GM23248 (cell line): ENCODE measurements around the gene CAMTA1. TPM values are rescaled to one million over a fixed set of nuclear protein-coding genes. Genes with fewer than 3 reads are reported as not detected.

Experiments used
- DNase-seq: peaks from one replicate; pipeline ENCODE4 v3.0.0-alpha.2; 2015
- H2AFZ ChIP-seq: fragments of 200-600 bp; sonication (generic); 2 replicates; pipeline ENCODE4 v1.6.1; 2016; ENCODE audit warnings: antibody characterized with exemption
- H3F3A ChIP-seq: fragments of 200-600 bp; sonication (generic); 2 replicates; pipeline ENCODE4 v1.6.1; 2016; ENCODE audit warnings: mild to moderate bottlenecking, antibody characterized with exemption, mixed run types; ENCODE audit not compliant: insufficient read depth
- H3K27ac ChIP-seq: fragments of 200-600 bp; sonication (generic); 2 replicates; pipeline ENCODE4 v1.5.1; 2016; ENCODE audit warnings: mild to moderate bottlenecking
- H3K27me3 ChIP-seq: fragments of 200-600 bp; sonication (generic); replicated peaks from 2 replicates; pipeline ENCODE4 v1.6.1; 2016; ENCODE audit warnings: mild to moderate bottlenecking; ENCODE audit not compliant: insufficient read depth
- H3K36me3 ChIP-seq: fragments of 200-600 bp; sonication (generic); 2 replicates; pipeline ENCODE4 v1.6.1; 2016; ENCODE audit warnings: low read depth, mild to moderate bottlenecking
- H3K4me1 ChIP-seq: fragments of 200-600 bp; sonication (generic); 2 replicates; pipeline ENCODE4 v1.6.1; 2016; ENCODE audit warnings: mild to moderate bottlenecking; ENCODE audit not compliant: insufficient read depth
- H3K4me2 ChIP-seq: fragments of 200-600 bp; sonication (generic); one replicate; pipeline ENCODE4 v1.6.1; 2016; ENCODE audit warnings: mild to moderate bottlenecking; ENCODE audit not compliant: unreplicated experiment
- H3K4me3 ChIP-seq: fragments of 200-600 bp; sonication (generic); 2 replicates; pipeline ENCODE4 v1.5.1; 2016; ENCODE audit warnings: mild to moderate bottlenecking
- H3K79me2 ChIP-seq: fragments of 200-600 bp; sonication (generic); 2 replicates; pipeline ENCODE4 v1.6.1; 2016; ENCODE audit warnings: mild to moderate bottlenecking; ENCODE audit not compliant: insufficient read depth
- H3K9ac ChIP-seq: fragments of 200-600 bp; sonication (generic); 2 replicates; pipeline ENCODE4 v1.6.1; 2016; ENCODE audit warnings: mild to moderate bottlenecking
- H3K9me2 ChIP-seq: fragments of 200-600 bp; sonication (generic); 2 replicates; pipeline ENCODE4 v1.6.1; 2016; ENCODE audit warnings: mixed run types, mild to moderate bottlenecking, moderate library complexity; ENCODE audit not compliant: insufficient read depth
- H3K9me3 ChIP-seq: fragments of 200-600 bp; sonication (generic); one replicate; pipeline ENCODE4 v1.6.1; 2017; ENCODE audit warnings: low read depth
- H4K20me1 ChIP-seq: fragments of 200-600 bp; sonication (generic); 2 replicates; pipeline ENCODE4 v1.6.0; 2016; ENCODE audit not compliant: insufficient read depth
- EZH2 ChIP-seq: fragments of 200-600 bp; sonication (generic); IDR thresholded peaks from 2 replicates; pipeline ENCODE4 v1.6.1; 2018; ENCODE audit warnings: antibody characterized with exemption, mild to moderate bottlenecking; ENCODE audit not compliant: insufficient read depth, poor library complexity, severe bottlenecking
- EZH2phosphoT487 ChIP-seq: fragments of 200-600 bp; sonication (generic); IDR thresholded peaks from 2 replicates; pipeline ENCODE4 v1.6.1; 2018; ENCODE audit warnings: antibody characterized with exemption, moderate library complexity, mild to moderate bottlenecking, low read depth; ENCODE audit not compliant: insufficient read depth
- WGBS, 2 experiments: methylation state at CpG; one replicate each; pipeline ENCODE4 v1.1.6; 2015 to 2017; ENCODE audit warnings: low lambda C conversion rate in 2 of 2, low coverage in 1 of 2; ENCODE audit errors: missing lambda C conversion rate in 2 of 2; 5-methylcytosine and 5-hydroxymethylcytosine counted together
- in situ Hi-C: fragments of 300-500 bp; cut with MboI; formaldehyde crosslinking; loops from 2 replicates; pipeline ENCODE4 v1.15.0; 2020
- polyA plus RNA-seq: library from polyadenylated mRNA; unstranded; fragments of >200 nt; fragmentation: Nextera tagmentation; extraction: Ambion mirVana; gene quantifications from 2 replicates; pipeline ENCODE4 v1.2.1, GENCODE V29; 2016
- total RNA-seq: library from RNA; depleted of rRNA; stranded (reverse); fragments of >200 nt; shearing (Covaris generic); gene quantifications from 2 replicates; pipeline ENCODE4 v1.2.3, GENCODE V29; 2014

CAMTA1 gene
- total and polyA plus RNA-seq, 2 experiments from 2014 or later = 50.1 to 165 TPM

DNA sequence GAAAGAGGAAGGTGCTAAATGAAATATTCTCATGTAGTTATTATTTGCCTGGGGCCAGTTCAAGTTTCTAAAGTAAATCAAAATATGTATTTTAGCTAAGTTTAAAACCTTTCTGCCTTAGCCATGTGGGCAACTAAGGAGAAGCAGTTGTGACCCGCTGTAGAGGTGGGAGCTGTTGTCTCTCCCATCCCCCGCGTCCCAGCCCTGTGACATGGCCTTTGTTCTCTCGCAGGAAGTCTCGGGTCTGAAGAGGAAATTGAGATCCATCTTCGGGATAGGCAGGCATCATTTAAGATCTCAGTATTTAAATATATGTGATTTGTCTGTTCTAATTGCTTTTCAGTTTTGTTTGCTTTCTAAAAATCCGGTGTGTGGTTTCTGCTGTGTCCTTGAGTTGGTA, 121.5 kb downstream of the CAMTA1 start:
- no peak for DNase-seq
- Histone ChIP-seq H3K27me3 (no peaks in the 10 kb centered on the region), H3K36me3 (no peaks in the 10 kb centered on the region), H3K9me3 (no peaks in the 10 kb centered on the region), H3K4me3 (no peak overlapping the region), H2AFZ (no peak overlapping the region), H3K27ac (no peak overlapping the region), H4K20me1 (no peaks in the 10 kb centered on the region), H3K9ac (no peak overlapping the region), H3F3A (no peaks in the 10 kb centered on the region), H3K4me2 (no peak overlapping the region), H3K79me2 (no peaks in the 10 kb centered on the region), H3K9me2 (no peaks in the 10 kb centered on the region), H3K4me1 (no peaks in the 10 kb centered on the region)
- WGBS, 2 experiments = 36 to 37% methylated on average over 7 of the region's 7 CpGs
- in situ Hi-C loops = no loop called here
- TF ChIP-seq EZH2phosphoT487 = no peak
- no peak for TF ChIP-seq EZH2

DNA sequence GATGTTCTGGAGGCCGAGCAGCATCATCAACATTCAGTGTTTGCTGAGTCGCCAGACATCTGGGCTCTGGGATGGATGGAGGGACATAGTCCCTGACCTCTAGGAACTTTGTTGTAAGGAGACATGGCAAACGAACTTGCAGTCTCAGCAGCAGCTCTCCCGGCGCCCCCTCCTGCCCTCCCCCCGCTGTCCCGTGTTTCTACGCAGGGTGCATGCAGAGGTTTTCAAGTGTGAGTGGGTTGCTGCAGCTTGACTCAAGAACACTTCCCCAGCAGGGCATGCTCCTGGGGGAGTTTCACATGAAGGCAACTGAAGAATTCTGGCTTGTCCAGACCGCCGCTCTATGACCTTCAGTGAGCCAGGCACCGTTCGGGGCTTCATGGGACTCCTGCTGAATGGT, 121.9 kb downstream of the CAMTA1 start:
- Histone ChIP-seq H3K27ac (no peak overlapping the region), H3K4me2 (no peak overlapping the region), H3K9me3 (no peaks in the 10 kb centered on the region), H3K36me3 (no peaks in the 10 kb centered on the region), H3K9me2 (no peaks in the 10 kb centered on the region), H4K20me1 (no peaks in the 10 kb centered on the region), H3K27me3 (no peaks in the 10 kb centered on the region), H3K4me1 (no peaks in the 10 kb centered on the region), H3K9ac (no peak overlapping the region), H3K4me3 (no peak overlapping the region), H3K79me2 (no peaks in the 10 kb centered on the region), H3F3A (no peaks in the 10 kb centered on the region), H2AFZ (no peak overlapping the region)
- TF ChIP-seq EZH2phosphoT487 (no peak), EZH2 (no peak)
- in situ Hi-C loops = no loop called here
- DNase-seq = no peak
- WGBS, 2 experiments = 70 to 71% methylated on average over 11 to 12 of the region's 12 CpGs

DNA sequence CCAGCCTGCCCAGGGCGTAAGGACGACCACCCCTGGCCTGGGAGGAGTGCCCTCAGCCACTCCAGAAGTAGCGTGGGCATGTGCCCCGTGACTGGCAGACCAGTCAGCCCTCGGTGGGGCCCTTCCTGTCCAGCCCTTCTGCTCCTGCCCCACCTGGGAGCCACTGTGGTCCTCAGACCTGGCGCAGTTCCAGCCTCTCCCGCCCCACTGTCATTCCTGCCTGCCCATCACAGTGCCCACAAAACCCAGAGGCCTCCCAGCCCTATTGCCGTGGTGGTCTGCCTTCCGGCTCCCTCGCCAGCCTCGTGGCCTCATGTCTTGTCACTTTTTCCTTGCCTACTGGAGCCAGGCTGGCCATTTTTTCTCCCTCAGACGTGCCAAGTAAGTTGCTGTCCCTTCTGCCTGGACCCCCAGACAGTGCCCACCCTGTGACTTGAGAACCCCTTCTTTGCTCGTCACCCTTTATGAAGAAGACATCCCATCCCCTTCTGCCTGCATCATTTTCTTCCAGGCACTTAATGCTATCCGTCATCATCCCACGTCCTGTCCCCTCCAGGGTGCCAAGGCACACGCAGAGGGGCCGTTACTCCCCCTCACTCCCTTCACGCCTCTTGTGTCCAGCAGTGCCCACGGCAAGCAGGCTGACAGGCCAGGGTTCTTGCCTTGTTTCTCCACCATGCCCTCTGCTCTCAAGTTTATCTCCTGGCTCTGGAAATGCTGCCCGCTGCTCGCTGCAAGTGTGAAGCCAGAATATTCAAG, 122.6 kb downstream of the CAMTA1 start:
- H3K4me2 ChIP-seq = no peak overlapping the region
- H3K27me3 ChIP-seq = no peaks in the 10 kb centered on the region
- TF ChIP-seq EZH2phosphoT487 = no peak
- TF ChIP-seq EZH2 = no peak
- H3K79me2 ChIP-seq = no peaks in the 10 kb centered on the region
- H3K36me3 ChIP-seq = no peaks in the 10 kb centered on the region
- H4K20me1 ChIP-seq = no peaks in the 10 kb centered on the region
- H3K27ac ChIP-seq = no peak overlapping the region
- no peaks in the 10 kb centered on the region for H3K9me2 ChIP-seq
- H3K4me3 ChIP-seq = no peak overlapping the region
- H2AFZ ChIP-seq = no peak overlapping the region
- WGBS, 2 experiments = 80 to 82% methylated on average over 21 of the region's 21 CpGs
- in situ Hi-C loops = no loop called here
- DNase-seq = no peak
- H3K9ac ChIP-seq = no peak overlapping the region
- H3F3A ChIP-seq = no peaks in the 10 kb centered on the region
- no peaks in the 10 kb centered on the region for H3K4me1 ChIP-seq
- no peaks in the 10 kb centered on the region for H3K9me3 ChIP-seq

DNA sequence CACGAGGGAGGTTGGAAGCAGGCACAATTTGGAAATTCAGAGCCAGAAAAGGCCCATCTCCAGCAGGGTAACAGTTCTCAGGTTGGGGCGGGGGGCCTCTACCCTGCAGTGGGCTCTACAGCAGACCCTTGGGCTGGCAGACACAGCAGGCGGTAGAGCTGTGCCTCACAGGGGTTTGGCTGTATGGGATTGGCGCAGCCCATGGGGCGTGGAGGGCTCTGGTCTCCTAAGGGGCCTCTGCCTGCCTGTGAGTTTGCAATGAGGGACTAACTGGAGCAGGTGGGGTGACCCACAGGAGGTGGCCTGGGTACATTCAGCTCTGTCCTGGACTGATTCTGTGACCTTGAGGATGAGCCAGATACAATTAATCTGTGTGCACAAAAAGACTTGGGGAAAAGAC, 124.1 kb downstream of the CAMTA1 start:
- Histone ChIP-seq H3K9me2 (no peaks in the 10 kb centered on the region), H3K4me3 (no peak overlapping the region), H3K4me1 (no peaks in the 10 kb centered on the region), H3F3A (no peaks in the 10 kb centered on the region), H2AFZ (no peak overlapping the region), H4K20me1 (no peaks in the 10 kb centered on the region), H3K27me3 (no peaks in the 10 kb centered on the region), H3K4me2 (no peak overlapping the region), H3K9me3 (no peaks in the 10 kb centered on the region), H3K79me2 (no peaks in the 10 kb centered on the region), H3K27ac (no peak overlapping the region), H3K9ac (no peak overlapping the region), H3K36me3 (no peaks in the 10 kb centered on the region)
- in situ Hi-C loops = no loop called here
- TF ChIP-seq EZH2phosphoT487 = no peak
- TF ChIP-seq EZH2 = no peak
- WGBS, 2 experiments = 92 to 97% methylated on average over 5 of the region's 5 CpGs
- no peak for DNase-seq

DNA sequence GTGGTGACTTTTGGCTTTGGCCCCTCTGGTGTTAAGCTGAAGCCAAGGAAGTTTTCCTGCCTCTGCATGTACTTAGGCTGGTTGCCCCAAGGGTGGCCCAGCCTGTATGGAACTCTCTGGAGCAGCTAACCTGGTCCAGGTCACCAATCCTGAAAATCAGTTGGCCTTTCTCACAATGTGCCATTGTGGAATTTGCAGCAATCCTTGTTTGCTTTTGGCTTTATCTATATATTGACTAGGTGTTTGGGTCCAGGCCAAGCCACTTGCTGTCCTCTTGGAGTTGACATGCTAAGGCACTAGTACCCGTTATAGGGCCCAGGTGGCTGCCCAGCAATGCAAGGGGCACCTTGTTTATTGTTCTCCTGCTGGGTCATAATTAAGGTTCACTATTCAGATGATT, 124.6 kb downstream of the CAMTA1 start:
- no peaks in the 10 kb centered on the region for H3K9me2 ChIP-seq
- H3K36me3 ChIP-seq = no peaks in the 10 kb centered on the region
- H3K79me2 ChIP-seq = no peaks in the 10 kb centered on the region
- no peak overlapping the region for H3K9ac ChIP-seq
- H4K20me1 ChIP-seq = no peaks in the 10 kb centered on the region
- DNase-seq = no peak
- H3F3A ChIP-seq = no peaks in the 10 kb centered on the region
- no peak for TF ChIP-seq EZH2phosphoT487
- H3K4me1 ChIP-seq = no peaks in the 10 kb centered on the region
- WGBS, 2 experiments = 48 to 71% methylated on average over 1 of the region's 1 CpG
- H3K9me3 ChIP-seq = no peaks in the 10 kb centered on the region
- no peak overlapping the region for H3K4me3 ChIP-seq
- H3K4me2 ChIP-seq = no peak overlapping the region
- no peak overlapping the region for H3K27ac ChIP-seq
- no peak overlapping the region for H2AFZ ChIP-seq
- in situ Hi-C loops = no loop called here
- no peaks in the 10 kb centered on the region for H3K27me3 ChIP-seq
